AG04449 (cell line): ENCODE measurements around the gene CACNA1A.

Experiments used
- CTCF ChIA-PET: fragments of 350-600 bp; formaldehyde crosslinking; extraction: SDS; loops from one replicate; lab custom pipeline; 2021; ENCODE audit warnings: antibody characterized with exemption; lab: Yijun Ruan, JAX
- POLR2A ChIA-PET: fragments of 400-600, 350-600 bp; formaldehyde crosslinking; extraction: SDS; loops from one replicate; lab custom pipeline; 2020; ENCODE audit warnings: antibody characterized with exemption, inconsistent platforms; lab: Yijun Ruan, JAX
- DNase-seq: peaks from one replicate; pipeline ENCODE4 v3.0.0-alpha.2; 2010; ENCODE audit warnings: low read depth, low spot score
- H3K4me3 ChIP-seq: 2 replicates; pipeline ENCODE4 v1.5.1; 2011; ENCODE audit warnings: low read depth, mild to moderate bottlenecking, control low read depth, low read length
- TF ChIP-seq, protein P1 (sequence below): IDR thresholded peaks from one replicate; pipeline ENCODE4 v1.5.1; 2011; ENCODE audit warnings: mild to moderate bottlenecking, moderate library complexity, low read length, control low read depth, inconsistent platforms; ENCODE audit not compliant: insufficient read depth; ENCODE audit errors: missing control alignments

The CACNA1A gene

GRCh38 chr19:13526552-13526951 is 20.3 kb upstream of the CACNA1A start:
- H3K4me3 ChIP-seq: no peak overlapping the region
- TF ChIP-seq, protein P1, sequence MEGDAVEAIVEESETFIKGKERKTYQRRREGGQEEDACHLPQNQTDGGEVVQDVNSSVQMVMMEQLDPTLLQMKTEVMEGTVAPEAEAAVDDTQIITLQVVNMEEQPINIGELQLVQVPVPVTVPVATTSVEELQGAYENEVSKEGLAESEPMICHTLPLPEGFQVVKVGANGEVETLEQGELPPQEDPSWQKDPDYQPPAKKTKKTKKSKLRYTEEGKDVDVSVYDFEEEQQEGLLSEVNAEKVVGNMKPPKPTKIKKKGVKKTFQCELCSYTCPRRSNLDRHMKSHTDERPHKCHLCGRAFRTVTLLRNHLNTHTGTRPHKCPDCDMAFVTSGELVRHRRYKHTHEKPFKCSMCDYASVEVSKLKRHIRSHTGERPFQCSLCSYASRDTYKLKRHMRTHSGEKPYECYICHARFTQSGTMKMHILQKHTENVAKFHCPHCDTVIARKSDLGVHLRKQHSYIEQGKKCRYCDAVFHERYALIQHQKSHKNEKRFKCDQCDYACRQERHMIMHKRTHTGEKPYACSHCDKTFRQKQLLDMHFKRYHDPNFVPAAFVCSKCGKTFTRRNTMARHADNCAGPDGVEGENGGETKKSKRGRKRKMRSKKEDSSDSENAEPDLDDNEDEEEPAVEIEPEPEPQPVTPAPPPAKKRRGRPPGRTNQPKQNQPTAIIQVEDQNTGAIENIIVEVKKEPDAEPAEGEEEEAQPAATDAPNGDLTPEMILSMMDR: peak; percentile 33
- no peak for DNase-seq
- CTCF ChIA-PET: interaction anchor here (1.2 to 1.6 kb wide), 2 partner anchors 63 to 247 kb away, joined by 3 read pairs; no protein-coding TSS in a partner anchor
- POLR2A ChIA-PET: no interaction called here

DNA sequence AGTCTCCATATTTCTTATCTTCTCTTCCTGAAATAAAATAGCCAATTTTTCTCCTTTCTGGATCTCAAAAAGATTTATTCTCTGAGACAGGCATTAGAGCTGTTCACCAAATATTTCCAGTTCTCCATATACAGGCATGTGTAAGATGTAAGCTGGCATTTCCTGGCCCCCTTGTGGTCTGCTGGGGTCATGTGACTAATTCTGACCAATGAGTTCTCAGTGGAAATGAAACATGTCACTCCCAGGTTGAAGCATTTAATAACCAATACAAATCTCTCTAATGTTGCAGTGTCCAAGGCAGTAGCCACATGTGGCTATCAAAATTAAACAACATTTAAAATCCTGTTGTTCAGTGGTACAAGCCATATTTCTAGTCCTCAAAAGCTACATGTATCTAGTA is 14.8 kb upstream of the CACNA1A start:
- TF ChIP-seq, protein P1: no peak
- ChIA-PET CTCF (no interaction called here), POLR2A (no interaction called here)
- no peak for DNase-seq
- no peak overlapping the region for H3K4me3 ChIP-seq

GRCh38 chr19:13511947-13512346 is 5.7 kb upstream of the CACNA1A start:
- no peak for DNase-seq
- POLR2A ChIA-PET: no interaction called here
- TF ChIP-seq, protein P1: no peak
- no peak overlapping the region for H3K4me3 ChIP-seq
- CTCF ChIA-PET: no interaction called here

- ChIA-PET CTCF (interaction anchor here (0.7 to 0.9 kb wide), 2 partner anchors 229 to 531 kb away, joined by 3 read pairs; no protein-coding TSS in a partner anchor), POLR2A (no interaction called here)
- H3K4me3 ChIP-seq: peak overlapping the region; percentile 61
- TF ChIP-seq, protein P1: no peak
- DNase-seq: no peak
Observed at GRCh38 chr19:13507053-13507611, 853 bp upstream of the CACNA1A start.

DNA sequence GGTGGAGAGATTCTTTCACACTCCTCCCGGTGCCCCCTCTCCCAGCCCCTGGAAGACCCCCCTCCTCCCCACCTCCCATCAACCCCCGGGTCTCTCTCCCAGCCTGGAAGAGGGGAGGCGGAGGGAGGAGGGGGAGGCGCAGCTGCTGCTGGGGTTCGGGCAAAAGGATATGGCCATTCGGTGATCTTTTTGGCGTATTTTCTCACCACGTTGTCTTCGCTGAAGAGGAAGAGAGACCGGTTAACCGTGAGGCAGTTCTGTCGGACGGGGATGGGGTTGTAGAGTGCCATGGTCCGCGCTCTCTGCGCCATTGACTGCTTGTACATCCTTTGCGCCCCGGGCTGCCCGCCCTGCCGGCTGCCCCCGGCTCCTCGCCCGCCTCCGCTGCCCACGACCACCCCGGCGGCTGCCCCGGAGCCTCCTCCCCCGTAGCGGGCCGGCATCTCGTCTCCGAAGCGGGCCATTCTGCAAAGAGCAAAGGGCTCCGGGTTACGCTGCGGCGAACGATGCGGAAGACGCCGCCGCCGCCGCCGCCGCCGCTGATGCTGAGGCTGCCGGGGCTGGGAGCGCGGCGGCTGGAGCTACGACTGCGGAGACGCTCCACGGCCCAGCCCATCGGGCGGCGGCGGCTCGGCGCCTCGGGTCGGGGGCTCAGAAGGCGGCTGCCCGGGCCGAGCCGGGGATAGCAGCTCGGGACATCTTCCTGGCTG is 363 bp downstream of the CACNA1A start:
- no peak for DNase-seq
- ChIA-PET CTCF (interaction anchor here (0.6 to 1.1 kb wide), 6 partner anchors 13 to 530 kb away, joined by 3 read pairs; no protein-coding TSS in a partner anchor), POLR2A (no interaction called here)
- peak overlapping the region; percentile 61 for H3K4me3 ChIP-seq
- TF ChIP-seq, protein P1: no peak

DNA sequence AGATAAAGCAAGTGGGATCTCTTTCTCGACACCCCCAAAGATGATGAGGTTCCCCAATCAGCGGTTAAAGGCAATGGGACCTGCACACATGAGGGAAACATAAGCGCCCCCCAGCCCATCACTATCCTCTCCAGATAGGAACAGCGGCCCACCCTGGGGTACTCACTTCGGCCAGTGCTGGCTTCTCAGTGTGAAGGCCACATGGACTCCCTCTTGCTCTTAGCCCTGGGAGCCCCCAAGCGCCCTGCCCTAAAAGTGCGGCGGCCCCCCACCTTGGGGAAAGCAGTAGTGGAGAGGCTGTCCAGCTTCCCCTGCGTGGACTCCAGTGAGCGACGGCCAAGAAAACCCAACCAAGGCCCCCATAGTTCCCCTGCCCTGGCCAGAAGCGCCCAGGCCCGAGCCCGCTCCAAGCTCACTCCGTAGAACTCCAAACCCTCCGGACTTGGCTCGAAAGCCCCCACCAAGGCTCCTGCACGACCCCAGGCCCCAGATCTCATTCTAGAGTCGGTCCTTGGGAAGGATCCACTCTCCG is 1.0 kb downstream of the CACNA1A start:
- no peak for DNase-seq
- peak overlapping the region; percentile 61 for H3K4me3 ChIP-seq
- CTCF ChIA-PET: interaction anchor here (0.9 to 1.1 kb wide), 2 partner anchors 15 to 71 kb away, joined by 3 read pairs; no protein-coding TSS in a partner anchor
- POLR2A ChIA-PET: no interaction called here
- TF ChIP-seq, protein P1: no peak
